Neural progenitor cell (in vitro differentiated cells): ENCODE data around the gene HSD17B7.
A peak's percentile ranks its signal among the peaks of the same experiment; 100 is the strongest.
"Not testable (repeated sequence)": the region's sequence is repeated elsewhere in the genome, so short reads cannot be mapped to it uniquely, and the experiment has no call there.

Experiments
- EZH2 ChIP-seq: fragments of 200-600 bp; sonication (generic); IDR thresholded peaks from 2 replicates; pipeline ENCODE4 v1.6.1; 2017; ENCODE audit warnings: antibody characterized with exemption, mild to moderate bottlenecking, moderate library complexity
- EZH2phosphoT487 ChIP-seq: fragments of 200-600 bp; sonication (generic); IDR thresholded peaks from 2 replicates; pipeline ENCODE4 v1.6.1; 2017; ENCODE audit warnings: antibody characterized with exemption
- TF ChIP-seq, protein P1 (sequence below): fragments of 200-600 bp; sonication (generic); IDR thresholded peaks from 2 replicates; pipeline ENCODE4 v1.5.1; 2017; ENCODE audit warnings: antibody characterized with exemption, mild to moderate bottlenecking

DNA sequence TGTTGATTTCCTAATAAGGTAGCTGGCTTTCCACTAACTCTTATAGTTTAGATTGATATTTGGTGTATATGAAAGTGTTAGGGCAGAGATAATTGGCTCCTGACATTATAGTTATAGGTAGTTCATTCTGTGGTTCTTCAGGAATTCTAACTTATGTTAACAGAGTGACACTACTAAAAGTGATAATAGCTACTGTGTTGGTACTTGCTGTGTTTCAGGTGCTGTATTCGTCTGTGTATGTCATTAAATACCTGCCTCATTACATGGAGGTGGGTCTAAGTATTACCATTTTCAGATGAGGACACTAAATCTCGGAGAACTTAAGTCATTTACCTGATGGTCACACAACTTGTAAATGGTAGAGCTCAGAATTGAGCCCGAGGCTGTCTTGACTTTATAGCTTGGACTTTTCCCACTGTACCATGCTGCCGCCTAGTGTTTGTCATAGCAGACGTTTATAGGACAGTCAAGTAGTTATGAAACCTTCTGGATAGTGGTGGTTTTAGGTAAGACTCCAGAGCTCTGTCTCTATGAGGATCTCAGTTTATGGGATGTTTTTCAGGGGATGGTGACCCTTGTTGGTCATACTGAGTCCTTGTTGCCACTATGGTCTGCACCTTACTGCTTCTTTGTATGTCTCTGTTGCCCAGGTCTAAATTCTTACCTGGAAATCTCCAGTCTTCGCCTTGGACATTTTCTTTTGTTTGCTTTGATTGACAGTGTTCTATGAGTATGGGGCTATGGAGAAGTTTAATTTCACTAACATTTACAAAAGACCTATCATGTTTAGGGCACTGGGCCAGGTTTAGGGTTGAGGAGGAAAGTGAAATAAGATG is 9.7 kb downstream of the HSD17B7 start:
- TF ChIP-seq, protein P1, sequence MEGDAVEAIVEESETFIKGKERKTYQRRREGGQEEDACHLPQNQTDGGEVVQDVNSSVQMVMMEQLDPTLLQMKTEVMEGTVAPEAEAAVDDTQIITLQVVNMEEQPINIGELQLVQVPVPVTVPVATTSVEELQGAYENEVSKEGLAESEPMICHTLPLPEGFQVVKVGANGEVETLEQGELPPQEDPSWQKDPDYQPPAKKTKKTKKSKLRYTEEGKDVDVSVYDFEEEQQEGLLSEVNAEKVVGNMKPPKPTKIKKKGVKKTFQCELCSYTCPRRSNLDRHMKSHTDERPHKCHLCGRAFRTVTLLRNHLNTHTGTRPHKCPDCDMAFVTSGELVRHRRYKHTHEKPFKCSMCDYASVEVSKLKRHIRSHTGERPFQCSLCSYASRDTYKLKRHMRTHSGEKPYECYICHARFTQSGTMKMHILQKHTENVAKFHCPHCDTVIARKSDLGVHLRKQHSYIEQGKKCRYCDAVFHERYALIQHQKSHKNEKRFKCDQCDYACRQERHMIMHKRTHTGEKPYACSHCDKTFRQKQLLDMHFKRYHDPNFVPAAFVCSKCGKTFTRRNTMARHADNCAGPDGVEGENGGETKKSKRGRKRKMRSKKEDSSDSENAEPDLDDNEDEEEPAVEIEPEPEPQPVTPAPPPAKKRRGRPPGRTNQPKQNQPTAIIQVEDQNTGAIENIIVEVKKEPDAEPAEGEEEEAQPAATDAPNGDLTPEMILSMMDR, result peak; percentile 64
- TF ChIP-seq EZH2phosphoT487, EZH2: not testable (repeated sequence)
